MCF 10A (cell line): Measurements from ENCODE around the gene OGDHL. TPM values are rescaled to one million over a fixed set of nuclear protein-coding genes. Genes with fewer than 3 reads are reported as not detected.

Experiments
- BruUV-seq: library from RNA; stranded (reverse); fragments of 400-500 nt; replicated peaks from 2 replicates; lab custom pipeline; 2021; lab: Mats Ljungman, UMichigan
- CTCF ChIA-PET: fragments of 300-600 bp; sonication (Branson Sonifier 250); formaldehyde crosslinking; extraction: SDS; loops from one replicate; lab custom pipeline; 2021; ENCODE audit warnings: antibody characterized with exemption, inconsistent platforms; lab: Yijun Ruan, JAX
- POLR2A ChIA-PET: fragments of 300-600, 350-650 bp; sonication (Branson Sonifier 250); formaldehyde crosslinking; extraction: SDS; loops from one replicate; lab custom pipeline; 2020; ENCODE audit warnings: antibody characterized with exemption, inconsistent platforms; lab: Yijun Ruan, JAX
- DNase-seq: peaks from one replicate; pipeline ENCODE4 v3.0.0-alpha.2; 2018; ENCODE audit not compliant: unreplicated experiment
- H3K27ac Mint-ChIP-seq: one replicate; pipeline ENCODE4 v1.8.0; 2022; ENCODE audit warnings: mild to moderate bottlenecking, low read depth, mixed read lengths; ENCODE audit not compliant: unreplicated experiment
- H3K27me3 Mint-ChIP-seq: one replicate; pipeline ENCODE4 v1.8.0; 2022; ENCODE audit warnings: mixed read lengths; ENCODE audit not compliant: insufficient read depth, unreplicated experiment
- H3K36me3 Mint-ChIP-seq: one replicate; pipeline ENCODE4 v1.8.0; 2022; ENCODE audit warnings: mild to moderate bottlenecking, moderate library complexity, mixed read lengths; ENCODE audit not compliant: insufficient read depth, unreplicated experiment
- H3K4me1 Mint-ChIP-seq: one replicate; pipeline ENCODE4 v1.8.0; 2022; ENCODE audit warnings: mixed read lengths; ENCODE audit not compliant: insufficient read depth, unreplicated experiment
- H3K4me3 Mint-ChIP-seq: one replicate; pipeline ENCODE4 v1.8.0; 2022; ENCODE audit warnings: mild to moderate bottlenecking, moderate library complexity, mixed read lengths; ENCODE audit not compliant: unreplicated experiment
- H3K9me3 Mint-ChIP-seq: one replicate; pipeline ENCODE4 v1.8.0; 2022; ENCODE audit warnings: mixed read lengths; ENCODE audit not compliant: unreplicated experiment
- CTCF ChIP-seq: fragments of 200-600 bp; IDR thresholded peaks from one replicate; pipeline ENCODE4 v1.8.0; 2022; ENCODE audit warnings: antibody characterized with exemption, mild to moderate bottlenecking; ENCODE audit not compliant: unreplicated experiment
- intact Hi-C: fragments of 100-400 bp; cut with micrococcal nuclease; formaldehyde crosslinking; loops from 2 replicates; pipeline ENCODE4 v1.14.1; 2022
- total RNA-seq: library from RNA; stranded (reverse); gene quantifications from 2 replicates; pipeline ENCODE4 v1.2.3, GENCODE V29; 2022

The OGDHL gene
- total RNA-seq, 1 experiment from 2014 or later, result 0.28 TPM

- no peak for DNase-seq
- no peak for TF ChIP-seq CTCF
- ChIA-PET POLR2A (no interaction called here), CTCF (no interaction called here)
- Mint-ChIP-seq H3K4me3 (no peak overlapping the region), H3K27me3 (peaks cover 10% of the 10 kb centered on the region), H3K27ac (no peak overlapping the region), H3K36me3 (no peaks in the 10 kb centered on the region), H3K9me3 (no peaks in the 10 kb centered on the region), H3K4me1 (no peaks in the 10 kb centered on the region)
- no TSS peak for BruUV-seq
- intact Hi-C loops, result no loop called here
Observed at GRCh38 chr10:49694466-49694865, 67.7 kb downstream of the OGDHL start.

- ChIA-PET CTCF (interaction anchor here (0.6 kb wide), 1 partner anchor 52 kb away, joined by 7 read pairs; no protein-coding TSS in a partner anchor), POLR2A (no interaction called here)
- H3K4me3 Mint-ChIP-seq, result no peak overlapping the region
- peaks cover 11% of the 10 kb centered on the region for H3K9me3 Mint-ChIP-seq
- no peaks in the 10 kb centered on the region for H3K36me3 Mint-ChIP-seq
- no peak for DNase-seq
- BruUV-seq, result no TSS peak
- H3K27me3 Mint-ChIP-seq, result peaks cover 39% of the 10 kb centered on the region
- intact Hi-C loops, result no loop called here
- H3K4me1 Mint-ChIP-seq, result peaks cover 10% of the 10 kb centered on the region
- no peak overlapping the region for H3K27ac Mint-ChIP-seq
- no peak for TF ChIP-seq CTCF
Observed at GRCh38 chr10:49691588-49691987, 70.5 kb downstream of the OGDHL start.

GRCh38 chr10:49690698-49691356 is 71.3 kb downstream of the OGDHL start:
- Mint-ChIP-seq H3K4me1 (peaks cover 10% of the 10 kb centered on the region), H3K27ac (no peak overlapping the region), H3K9me3 (peaks cover 11% of the 10 kb centered on the region), H3K27me3 (peaks cover 41% of the 10 kb centered on the region), H3K4me3 (no peak overlapping the region), H3K36me3 (no peaks in the 10 kb centered on the region)
- POLR2A ChIA-PET, result interaction anchor here (0.6 kb wide), 1 partner anchor 379 kb away, joined by 3 read pairs; no protein-coding TSS in a partner anchor
- DNase-seq, result no peak
- intact Hi-C loops, result no loop called here
- no TSS peak for BruUV-seq
- CTCF ChIA-PET, result interaction anchor here (0.6 to 1.0 kb wide), 5 partner anchors 9 to 74 kb away, joined by 3 to 7 read pairs (median 3); no protein-coding TSS in a partner anchor
- TF ChIP-seq CTCF, result no peak

- Mint-ChIP-seq H3K9me3 (peaks cover 11% of the 10 kb centered on the region), H3K27me3 (peaks cover 41% of the 10 kb centered on the region), H3K27ac (no peak overlapping the region), H3K36me3 (no peaks in the 10 kb centered on the region), H3K4me1 (peaks cover 10% of the 10 kb centered on the region), H3K4me3 (no peak overlapping the region)
- ChIA-PET CTCF (interaction anchor here (0.9 to 1.0 kb wide), 2 partner anchors 10 to 11 kb away, joined by 3 to 4 read pairs; no protein-coding TSS in a partner anchor), POLR2A (interaction anchor here (0.6 kb wide), 1 partner anchor 379 kb away, joined by 3 read pairs; no protein-coding TSS in a partner anchor)
- intact Hi-C loops, result no loop called here
- no peak for DNase-seq
- no TSS peak for BruUV-seq
- TF ChIP-seq CTCF, result no peak
Observed at GRCh38 chr10:49689882-49690510, 72.1 kb downstream of the OGDHL start.
